Measurements from ENCODE around the gene CISD1. TPM values are rescaled to one million over a fixed set of nuclear protein-coding genes. Genes with fewer than 3 reads are reported as not detected.
"Not testable (repeated sequence)": the region's sequence is repeated elsewhere in the genome, so short reads cannot be mapped to it uniquely, and the experiment has no call there.

The CISD1 gene
- total and polyA plus RNA-seq, 2 experiments from 2014 or later = 40.4 to 97.6 TPM

- Histone ChIP-seq H3K9me2 (ENCODE audit: insufficient read depth) (no peaks in the 10 kb centered on the region), H3K36me3 (ENCODE audit: low read depth) (no peaks in the 10 kb centered on the region), H3K9ac (no peak overlapping the region), H3K9me3 (ENCODE audit: low read depth) (no peaks in the 10 kb centered on the region), H3K4me1 (ENCODE audit: insufficient read depth) (peaks cover 29% of the 10 kb centered on the region), H3K4me2 (ENCODE audit: unreplicated experiment) (no peak overlapping the region), H3K27me3 (replicated peaks; ENCODE audit: insufficient read depth) (no peaks in the 10 kb centered on the region), H3K4me3 (no peak overlapping the region), H3K79me2 (ENCODE audit: insufficient read depth) (peaks cover 39% of the 10 kb centered on the region), H3F3A (ENCODE audit: insufficient read depth) (peaks cover 13% of the 10 kb centered on the region; the same call in 1 of the 2 replicates), H2AFZ (no peak overlapping the region), H3K27ac (no peak overlapping the region), H4K20me1 (ENCODE audit: insufficient read depth) (no peaks in the 10 kb centered on the region)
- no peak for DNase-seq
- TF ChIP-seq EZH2phosphoT487 (IDR thresholded peaks at IDR 0.05; ENCODE audit: insufficient read depth, low read depth) (no peak), EZH2 (IDR thresholded peaks at IDR 0.05; ENCODE audit: insufficient read depth, poor library complexity, severe bottlenecking) (no peak)
- WGBS, 2 experiments (ENCODE audit: low coverage in 1 of 2, low lambda C conversion rate in 2 of 2, missing lambda C conversion rate in 2 of 2) = 96 to 97% methylated on average over 18 of the region's 18 CpGs
- in situ Hi-C loops (cut with MboI) = no loop called here
Observed at GRCh38 chr10:58243269-58243668, 25.7 kb upstream of the CISD1 start.

GRCh38 chr10:58243801-58244200 is 25.2 kb upstream of the CISD1 start:
- 99 to 100% methylated on average over 5 to 23 of the region's 31 CpGs for WGBS, 2 experiments (ENCODE audit: low coverage in 1 of 2, low lambda C conversion rate in 2 of 2, missing lambda C conversion rate in 2 of 2)
- H2AFZ ChIP-seq; H3K9me3 ChIP-seq (ENCODE audit: low read depth); DNase-seq; in situ Hi-C loops (cut with MboI); H3K27me3 ChIP-seq (replicated peaks; ENCODE audit: insufficient read depth); H3K4me2 ChIP-seq (ENCODE audit: unreplicated experiment); H3K9me2 ChIP-seq (ENCODE audit: insufficient read depth); H3K9ac ChIP-seq; H4K20me1 ChIP-seq (ENCODE audit: insufficient read depth); H3K36me3 ChIP-seq (ENCODE audit: low read depth); H3K4me3 ChIP-seq; H3K27ac ChIP-seq: not testable (repeated sequence)
- Histone ChIP-seq H3F3A (ENCODE audit: insufficient read depth) (peaks cover 13% of the 10 kb centered on the region; the same call in 1 of the 2 replicates), H3K79me2 (ENCODE audit: insufficient read depth) (peaks cover 34% of the 10 kb centered on the region), H3K4me1 (ENCODE audit: insufficient read depth) (peaks cover 28% of the 10 kb centered on the region)

GRCh38 chr10:58244242-58244641 is 24.7 kb upstream of the CISD1 start:
- not testable (repeated sequence) for H4K20me1 ChIP-seq (ENCODE audit: insufficient read depth)
- peaks cover 13% of the 10 kb centered on the region; the same call in 1 of the 2 replicates for H3F3A ChIP-seq (ENCODE audit: insufficient read depth)
- WGBS, 2 experiments (ENCODE audit: low coverage in 1 of 2, low lambda C conversion rate in 2 of 2, missing lambda C conversion rate in 2 of 2) = 98 to 100% methylated on average over 9 to 26 of the region's 28 CpGs

GRCh38 chr10:58244666-58245065 is 24.3 kb upstream of the CISD1 start:
- H3K4me1 ChIP-seq (ENCODE audit: insufficient read depth) = peaks cover 21% of the 10 kb centered on the region
- H3K9me3 ChIP-seq (ENCODE audit: low read depth); H3K27me3 ChIP-seq (replicated peaks; ENCODE audit: insufficient read depth); H3K4me3 ChIP-seq; H3K9ac ChIP-seq; H3K4me2 ChIP-seq (ENCODE audit: unreplicated experiment); H3K27ac ChIP-seq; H4K20me1 ChIP-seq (ENCODE audit: insufficient read depth); H2AFZ ChIP-seq; DNase-seq; H3K36me3 ChIP-seq (ENCODE audit: low read depth); H3K9me2 ChIP-seq (ENCODE audit: insufficient read depth); in situ Hi-C loops (cut with MboI): not testable (repeated sequence)
- WGBS, 2 experiments (ENCODE audit: low coverage in 1 of 2, low lambda C conversion rate in 2 of 2, missing lambda C conversion rate in 2 of 2) = 91 to 96% methylated on average over 3 of the region's 3 CpGs
- peaks cover 25% of the 10 kb centered on the region for H3K79me2 ChIP-seq (ENCODE audit: insufficient read depth)
- peaks cover 13% of the 10 kb centered on the region; the same call in 1 of the 2 replicates for H3F3A ChIP-seq (ENCODE audit: insufficient read depth)

More at GRCh38 chr10:58244242-58244641, 24.7 kb upstream of the CISD1 start:
- DNase-seq; H3K4me2 ChIP-seq (ENCODE audit: unreplicated experiment); H2AFZ ChIP-seq; H3K4me3 ChIP-seq; in situ Hi-C loops (cut with MboI); H3K27ac ChIP-seq; H3K36me3 ChIP-seq (ENCODE audit: low read depth); H3K27me3 ChIP-seq (replicated peaks; ENCODE audit: insufficient read depth); H3K9ac ChIP-seq; H3K9me3 ChIP-seq (ENCODE audit: low read depth); H3K9me2 ChIP-seq (ENCODE audit: insufficient read depth): not testable (repeated sequence)
- Histone ChIP-seq H3K79me2 (ENCODE audit: insufficient read depth) (peaks cover 30% of the 10 kb centered on the region), H3K4me1 (ENCODE audit: insufficient read depth) (peaks cover 25% of the 10 kb centered on the region)

GRCh38 chr10:58253184-58253583 is 15.8 kb upstream of the CISD1 start:
- WGBS, 2 experiments (ENCODE audit: low coverage in 1 of 2, low lambda C conversion rate in 2 of 2, missing lambda C conversion rate in 2 of 2) = 97 to 98% methylated on average over 4 of the region's 4 CpGs
- no peak overlapping the region for H3K4me3 ChIP-seq
- H3K4me2 ChIP-seq (ENCODE audit: unreplicated experiment) = no peak overlapping the region
- no peak overlapping the region for H3K9ac ChIP-seq
- in situ Hi-C loops (cut with MboI) = no loop called here
- H3F3A ChIP-seq (ENCODE audit: insufficient read depth) = no peaks in the 10 kb centered on the region
- no peak for DNase-seq
- H3K9me3 ChIP-seq (ENCODE audit: low read depth) = no peaks in the 10 kb centered on the region
- H3K79me2 ChIP-seq (ENCODE audit: insufficient read depth) = peaks cover 13% of the 10 kb centered on the region; the same call in 1 of the 2 replicates
- H4K20me1 ChIP-seq (ENCODE audit: insufficient read depth) = no peaks in the 10 kb centered on the region
- H3K4me1 ChIP-seq (ENCODE audit: insufficient read depth) = no peaks in the 10 kb centered on the region
- H3K27ac ChIP-seq = no peak overlapping the region
- TF ChIP-seq EZH2 (IDR thresholded peaks at IDR 0.05; ENCODE audit: insufficient read depth, poor library complexity, severe bottlenecking) (no peak), EZH2phosphoT487 (IDR thresholded peaks at IDR 0.05; ENCODE audit: insufficient read depth, low read depth) (no peak)
- H3K9me2 ChIP-seq (ENCODE audit: insufficient read depth) = no peaks in the 10 kb centered on the region
- H3K36me3 ChIP-seq (ENCODE audit: low read depth) = no peaks in the 10 kb centered on the region
- no peak overlapping the region for H2AFZ ChIP-seq
- no peaks in the 10 kb centered on the region for H3K27me3 ChIP-seq (replicated peaks; ENCODE audit: insufficient read depth)
